PC-9 (cell line): ENCODE results near the gene LYST. TPM values are rescaled to one million over a fixed set of nuclear protein-coding genes. Genes with fewer than 3 reads are reported as not detected.

Source experiments
- BruUV-seq: library from RNA; stranded (reverse); fragments of 400-500 nt; replicated peaks from 2 replicates; lab custom pipeline; 2021; lab: Mats Ljungman, UMichigan
- CTCF ChIA-PET: fragments of 300-600 bp; sonication (Branson Sonifier 250); formaldehyde crosslinking; loops from one replicate; lab custom pipeline; 2022; ENCODE audit warnings: antibody characterized with exemption; lab: Charles Lee
- POLR2A ChIA-PET: fragments of 300-600 bp; sonication (Branson Sonifier 250); formaldehyde crosslinking; loops from one replicate; lab custom pipeline; 2022; ENCODE audit warnings: antibody characterized with exemption; ENCODE audit not compliant: unreplicated experiment; lab: Charles Lee
- DNase-seq, 2 experiments: peaks; one replicate each; pipeline versions ENCODE4 v3.0.0 to v3.0.0-alpha.2; 2015 to 2022; ENCODE audit warnings: mixed read lengths in 1 of 2
- H2AFZ ChIP-seq: fragments of 200-600 bp; sonication (generic); 2 replicates; pipeline ENCODE4 v1.8.1; 2017; ENCODE audit warnings: antibody characterized with exemption
- H3F3A ChIP-seq: fragments of 200-600 bp; sonication (generic); 2 replicates; pipeline ENCODE4 v1.8.1; 2017; ENCODE audit warnings: antibody characterized with exemption, mild to moderate bottlenecking, low read depth; ENCODE audit not compliant: insufficient read depth
- H3K27ac ChIP-seq: fragments of 200-600 bp; sonication (generic); 2 replicates; pipeline ENCODE4 v1.6.1; 2016; ENCODE audit warnings: mixed run types
- H3K27me3 ChIP-seq: fragments of 200-600 bp; sonication (generic); 2 replicates; pipeline ENCODE4 v1.6.1; 2016; ENCODE audit warnings: low read depth, mixed run types; ENCODE audit not compliant: insufficient read depth
- H3K36me3 ChIP-seq: fragments of 200-600 bp; sonication (generic); 2 replicates; pipeline ENCODE4 v1.6.1; 2016; ENCODE audit warnings: low read depth, mixed run types
- H3K4me1 ChIP-seq: fragments of 200-600 bp; sonication (generic); replicated peaks from 2 replicates; pipeline ENCODE4 v1.6.1; 2016; ENCODE audit warnings: mixed run types; ENCODE audit not compliant: insufficient read depth
- H3K4me2 ChIP-seq: fragments of 200-600 bp; sonication (generic); 2 replicates; pipeline ENCODE4 v1.6.1; 2017; ENCODE audit warnings: mixed run types
- H3K4me3 ChIP-seq: fragments of 200-600 bp; sonication (generic); 2 replicates; pipeline ENCODE4 v1.6.1; 2016; ENCODE audit warnings: mixed run types
- H3K79me2 ChIP-seq: fragments of 200-600 bp; sonication (generic); 2 replicates; pipeline ENCODE4 v1.6.1; 2017; ENCODE audit warnings: low read depth, mixed run types
- H3K9me2 ChIP-seq: fragments of 200-600 bp; sonication (generic); 2 replicates; pipeline ENCODE4 v1.8.1; 2017; ENCODE audit warnings: mild to moderate bottlenecking; ENCODE audit not compliant: insufficient read depth
- H3K9me3 ChIP-seq: fragments of 200-600 bp; sonication (generic); 2 replicates; pipeline ENCODE4 v1.8.1; 2016; ENCODE audit warnings: low read depth; ENCODE audit not compliant: insufficient read depth
- H4K20me1 ChIP-seq: fragments of 200-600 bp; sonication (generic); 2 replicates; pipeline ENCODE4 v1.8.1; 2017; ENCODE audit not compliant: insufficient read depth
- CTCF ChIP-seq: fragments of 200-600 bp; sonication (generic); conservative IDR thresholded peaks from 2 replicates; pipeline ENCODE4 v1.6.1; 2017; ENCODE audit warnings: mixed run types, antibody characterized with exemption, mild to moderate bottlenecking, moderate library complexity
- EZH2 ChIP-seq: fragments of 200-600 bp; sonication (generic); IDR thresholded peaks from 2 replicates; pipeline ENCODE4 v1.8.0; 2017; ENCODE audit warnings: antibody characterized with exemption, low read depth
- intact Hi-C: fragments of 100-400 bp; cut with micrococcal nuclease; formaldehyde crosslinking; loops from one replicate; pipeline ENCODE4 v1.10.0; 2022; ENCODE audit not compliant: unreplicated experiment
- total RNA-seq: library from RNA; stranded (reverse); gene quantifications from 2 replicates; pipeline ENCODE4 v1.2.3, GENCODE V29; 2021

Gene LYST
- total RNA-seq, 1 experiment from 2014 or later: 14.1 TPM

GRCh38 chr1:235873571-235873970, 6.9 kb upstream of the LYST start:
- intact Hi-C loops: no loop called here
- CTCF ChIA-PET: no interaction called here
- Histone ChIP-seq H2AFZ (no peak overlapping the region), H3K4me3 (no peak overlapping the region), H3K36me3 (no peaks in the 10 kb centered on the region), H3K4me2 (no peak overlapping the region), H3K4me1 (no peaks in the 10 kb centered on the region), H3K79me2 (no peaks in the 10 kb centered on the region), H3K9me2 (no peaks in the 10 kb centered on the region), H3F3A (no peaks in the 10 kb centered on the region), H3K27me3 (no peaks in the 10 kb centered on the region), H3K9me3 (no peaks in the 10 kb centered on the region), H4K20me1 (no peaks in the 10 kb centered on the region), H3K27ac (no peak overlapping the region)
- BruUV-seq: no TSS peak
- no peak for TF ChIP-seq EZH2
- no peak for TF ChIP-seq CTCF
- POLR2A ChIA-PET: no interaction called here
- DNase-seq: no peak

- Histone ChIP-seq H4K20me1 (no peaks in the 10 kb centered on the region), H3K9me3 (no peaks in the 10 kb centered on the region), H3K36me3 (no peaks in the 10 kb centered on the region), H3F3A (no peaks in the 10 kb centered on the region), H3K79me2 (no peaks in the 10 kb centered on the region), H3K27ac (no peak overlapping the region), H3K27me3 (no peaks in the 10 kb centered on the region), H3K4me1 (peaks cover under 1% of the 10 kb centered on the region; the same call in 1 of the 2 replicates), H2AFZ (no peak overlapping the region), H3K4me2 (no peak overlapping the region), H3K9me2 (no peaks in the 10 kb centered on the region), H3K4me3 (no peak overlapping the region)
- DNase-seq: no peak
- BruUV-seq: no TSS peak
- TF ChIP-seq CTCF: no peak
- no peak for TF ChIP-seq EZH2
- POLR2A ChIA-PET: no interaction called here
- intact Hi-C loops: no loop called here
- CTCF ChIA-PET: no interaction called here
Measured at GRCh38 chr1:235873045-235873444, 6.3 kb upstream of the LYST start.

DNA sequence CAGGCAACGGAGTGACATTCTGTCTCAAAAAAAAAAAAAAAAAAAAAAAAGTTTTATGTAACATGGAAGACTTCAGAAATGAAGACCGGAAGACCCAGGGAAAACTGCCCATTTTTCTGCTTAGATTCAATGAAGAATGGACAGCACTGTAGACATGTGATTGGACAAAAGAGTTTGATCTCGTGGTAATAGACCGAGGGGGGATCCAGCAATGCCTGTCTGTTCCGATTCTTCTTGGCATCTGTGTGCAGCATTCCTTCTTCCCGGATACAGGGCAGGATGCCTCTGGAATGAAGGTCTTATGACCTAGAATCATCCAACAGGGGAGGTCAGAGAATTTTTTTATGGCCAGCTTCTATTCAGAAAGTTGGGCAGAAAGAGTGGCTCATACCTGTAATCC, 5.6 kb upstream of the LYST start:
- Histone ChIP-seq H3K4me3 (no peak overlapping the region), H3K9me3 (no peaks in the 10 kb centered on the region), H3K4me1 (peaks cover 9% of the 10 kb centered on the region), H2AFZ (no peak overlapping the region), H4K20me1 (no peaks in the 10 kb centered on the region), H3K36me3 (no peaks in the 10 kb centered on the region), H3K9me2 (no peaks in the 10 kb centered on the region), H3K4me2 (no peak overlapping the region), H3K27ac (no peak overlapping the region), H3K79me2 (no peaks in the 10 kb centered on the region), H3F3A (peaks cover 7% of the 10 kb centered on the region; the same call in 1 of the 2 replicates), H3K27me3 (no peaks in the 10 kb centered on the region)
- POLR2A ChIA-PET: no interaction called here
- no TSS peak for BruUV-seq
- DNase-seq: no peak
- CTCF ChIA-PET: no interaction called here
- intact Hi-C loops: no loop called here
- no peak for TF ChIP-seq CTCF
- no peak for TF ChIP-seq EZH2
